ENCODE measurements around the gene CTBP2.

The CTBP2 gene

DNA sequence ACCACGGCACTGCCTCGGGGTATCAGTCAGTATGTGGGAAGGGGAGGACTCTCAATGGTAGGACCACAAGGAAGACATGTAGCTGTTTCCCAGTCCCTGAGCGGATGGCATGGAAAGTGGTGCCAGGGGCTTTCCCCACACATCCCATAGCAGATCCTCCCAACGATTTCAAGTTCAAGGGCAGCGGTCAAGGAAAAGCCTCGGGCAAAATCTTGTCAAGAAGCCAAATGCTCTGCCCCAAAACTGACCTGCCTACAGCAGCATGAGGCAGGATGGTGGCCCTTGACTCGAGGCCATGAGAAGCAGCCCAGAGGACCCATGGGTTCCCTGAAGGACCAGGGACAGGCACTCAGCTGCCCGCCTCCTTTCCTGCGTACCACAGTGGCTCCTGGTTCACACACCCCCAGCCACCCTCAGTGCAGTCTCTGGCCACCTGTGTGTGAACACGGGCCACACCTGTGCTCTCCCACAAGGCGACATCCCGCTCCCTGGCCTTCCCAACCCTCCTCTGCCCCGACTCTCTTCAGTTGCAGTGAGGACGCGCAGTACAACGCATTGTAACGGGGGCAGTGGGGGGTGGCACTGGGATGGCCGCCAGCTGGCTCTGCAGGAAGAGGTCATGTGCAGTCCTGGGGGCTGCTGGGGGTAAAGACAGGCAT, 43.6 kb downstream of the CTBP2 start:
- H3K27me3 ChIP-seq (ENCODE audit: insufficient read depth, low read length), result no peaks in the 10 kb centered on the region
- no peaks in the 10 kb centered on the region for H3K4me1 ChIP-seq (ENCODE audit: insufficient read depth, low read length)
- peaks cover 18% of the 10 kb centered on the region for H3K36me3 ChIP-seq (ENCODE audit: insufficient read depth, low read length)
- no peak overlapping the region for H3K4me3 ChIP-seq (ENCODE audit: low read length)
- no peaks in the 10 kb centered on the region for H3K9me3 ChIP-seq (ENCODE audit: low read length)
- no peak overlapping the region for H2AFZ ChIP-seq (ENCODE audit: low read depth, low read length)

GRCh38 chr10:125116041-125116649, 44.2 kb downstream of the CTBP2 start:
- Histone ChIP-seq H3K4me1 (ENCODE audit: insufficient read depth, low read length) (no peaks in the 10 kb centered on the region), H3K27me3 (ENCODE audit: insufficient read depth, low read length) (no peaks in the 10 kb centered on the region), H2AFZ (ENCODE audit: low read depth, low read length) (no peak overlapping the region), H3K4me3 (ENCODE audit: low read length) (no peak overlapping the region), H3K9me3 (ENCODE audit: low read length) (no peaks in the 10 kb centered on the region), H3K36me3 (ENCODE audit: insufficient read depth, low read length) (peaks cover 13% of the 10 kb centered on the region)

DNA sequence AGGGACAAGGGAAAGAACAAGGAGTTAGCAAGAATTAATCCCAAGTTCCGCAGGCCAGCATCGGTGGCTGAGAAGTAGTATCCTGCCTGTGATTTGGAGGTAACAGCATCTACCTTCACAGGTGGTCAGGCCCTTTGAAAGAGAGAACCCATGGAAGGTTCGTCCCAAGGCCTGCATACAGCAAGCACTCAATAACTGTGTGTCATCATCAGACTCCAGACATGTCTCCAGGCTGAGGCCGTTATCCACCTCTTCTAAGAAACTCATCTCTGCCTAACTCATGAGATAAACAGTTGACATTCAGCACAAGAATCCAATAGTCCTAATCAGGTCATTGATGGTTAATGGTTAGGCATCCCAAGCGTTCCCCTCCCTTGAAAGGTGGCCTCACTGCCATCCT, 45.0 kb downstream of the CTBP2 start:
- H3K36me3 ChIP-seq (ENCODE audit: insufficient read depth, low read length), result peaks cover 13% of the 10 kb centered on the region
- H3K27me3 ChIP-seq (ENCODE audit: insufficient read depth, low read length), result no peaks in the 10 kb centered on the region
- no peaks in the 10 kb centered on the region for H3K9me3 ChIP-seq (ENCODE audit: low read length)
- H3K4me3 ChIP-seq (ENCODE audit: low read length), result no peak overlapping the region
- no peaks in the 10 kb centered on the region for H3K4me1 ChIP-seq (ENCODE audit: insufficient read depth, low read length)
- H2AFZ ChIP-seq (ENCODE audit: low read depth, low read length), result no peak overlapping the region

DNA sequence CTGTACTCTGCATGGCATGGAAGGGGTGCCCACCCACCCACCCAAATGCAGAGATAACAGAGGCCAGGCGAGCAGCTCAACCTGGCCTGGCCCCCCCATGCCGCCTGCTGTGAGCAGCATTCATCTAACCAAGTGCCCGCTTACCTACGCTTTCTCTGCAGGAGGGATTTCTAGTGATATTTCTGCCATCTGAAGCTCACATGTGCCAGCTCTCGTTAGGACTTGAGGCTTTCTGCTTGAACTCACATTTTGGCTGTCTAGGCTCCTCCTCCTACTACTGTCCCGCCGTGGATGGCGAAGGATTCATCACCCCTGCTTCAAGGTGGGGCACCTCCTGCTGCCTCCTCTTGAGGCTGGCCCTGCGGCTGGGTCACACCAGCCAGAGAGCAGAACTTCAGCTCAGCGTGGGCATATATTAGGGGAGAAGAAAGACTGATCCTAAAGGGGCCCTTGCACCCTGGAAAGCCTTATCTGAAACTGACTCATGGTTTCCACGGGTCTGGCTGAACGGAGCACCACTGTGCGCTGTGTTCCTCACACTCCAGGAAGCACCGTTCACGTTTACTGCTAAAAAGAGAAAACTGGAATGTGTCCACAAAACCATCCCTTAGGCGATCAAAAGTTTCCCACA, 45.5 kb downstream of the CTBP2 start:
- Histone ChIP-seq H2AFZ (ENCODE audit: low read depth, low read length) (no peak overlapping the region), H3K4me3 (ENCODE audit: low read length) (no peak overlapping the region), H3K4me1 (ENCODE audit: insufficient read depth, low read length) (no peaks in the 10 kb centered on the region)

DNA sequence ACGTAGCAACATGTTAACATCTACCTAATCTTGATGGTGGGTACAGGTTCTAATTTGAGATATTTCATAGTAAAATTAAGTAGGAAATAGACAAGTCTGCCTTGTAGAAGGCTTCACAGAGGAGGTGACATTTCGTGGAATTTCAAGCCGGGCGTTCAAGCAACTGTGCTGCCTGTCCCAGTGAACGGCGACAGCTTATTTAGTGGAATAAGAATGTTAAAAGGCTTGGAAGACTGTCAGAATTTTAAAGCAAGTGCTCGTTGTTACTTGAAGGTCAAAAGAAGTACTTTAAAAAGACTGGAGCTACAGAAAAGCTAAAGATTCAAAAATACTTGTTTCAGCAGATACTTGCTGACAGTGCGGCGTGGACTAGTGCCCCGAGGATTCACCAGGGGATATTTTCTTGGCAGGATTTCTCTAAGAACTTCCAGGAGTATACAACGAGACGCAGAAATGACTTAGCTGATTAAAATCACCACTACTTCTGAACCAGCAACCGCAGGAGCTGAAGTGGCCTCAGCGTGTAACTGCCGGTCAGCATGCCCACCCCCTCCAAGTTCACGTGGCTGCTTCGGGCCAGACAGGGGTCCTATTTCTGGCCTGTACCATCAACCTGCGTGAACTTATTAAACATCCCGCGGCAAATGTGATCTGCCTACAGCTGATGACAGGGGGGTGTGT, 46.5 kb downstream of the CTBP2 start:
- no peak overlapping the region for H3K4me3 ChIP-seq (ENCODE audit: low read length)
- no peak overlapping the region for H2AFZ ChIP-seq (ENCODE audit: low read depth, low read length)
- H3K36me3 ChIP-seq (ENCODE audit: insufficient read depth, low read length), result peaks cover 26% of the 10 kb centered on the region
- no peaks in the 10 kb centered on the region for H3K27me3 ChIP-seq (ENCODE audit: insufficient read depth, low read length)
- H3K9me3 ChIP-seq (ENCODE audit: low read length), result peaks cover 9% of the 10 kb centered on the region
- H3K4me1 ChIP-seq (ENCODE audit: insufficient read depth, low read length), result no peaks in the 10 kb centered on the region

More for the DNA sequence above, 45.5 kb downstream of the CTBP2 start:
- H3K36me3 ChIP-seq (ENCODE audit: insufficient read depth, low read length), result peaks cover 16% of the 10 kb centered on the region
- no peaks in the 10 kb centered on the region for H3K27me3 ChIP-seq (ENCODE audit: insufficient read depth, low read length)
- H3K9me3 ChIP-seq (ENCODE audit: low read length), result peaks cover under 1% of the 10 kb centered on the region

- H3K4me1 ChIP-seq (ENCODE audit: insufficient read depth, low read length), result no peaks in the 10 kb centered on the region
- H3K36me3 ChIP-seq (ENCODE audit: insufficient read depth, low read length), result peaks cover 35% of the 10 kb centered on the region
- H3K9me3 ChIP-seq (ENCODE audit: low read length), result peaks cover 18% of the 10 kb centered on the region
- no peaks in the 10 kb centered on the region for H3K27me3 ChIP-seq (ENCODE audit: insufficient read depth, low read length)
- H3K4me3 ChIP-seq (ENCODE audit: low read length), result no peak overlapping the region
- H2AFZ ChIP-seq (ENCODE audit: low read depth, low read length), result no peak overlapping the region
Observed at GRCh38 chr10:125112697-125113494, 47.5 kb downstream of the CTBP2 start.

DNA sequence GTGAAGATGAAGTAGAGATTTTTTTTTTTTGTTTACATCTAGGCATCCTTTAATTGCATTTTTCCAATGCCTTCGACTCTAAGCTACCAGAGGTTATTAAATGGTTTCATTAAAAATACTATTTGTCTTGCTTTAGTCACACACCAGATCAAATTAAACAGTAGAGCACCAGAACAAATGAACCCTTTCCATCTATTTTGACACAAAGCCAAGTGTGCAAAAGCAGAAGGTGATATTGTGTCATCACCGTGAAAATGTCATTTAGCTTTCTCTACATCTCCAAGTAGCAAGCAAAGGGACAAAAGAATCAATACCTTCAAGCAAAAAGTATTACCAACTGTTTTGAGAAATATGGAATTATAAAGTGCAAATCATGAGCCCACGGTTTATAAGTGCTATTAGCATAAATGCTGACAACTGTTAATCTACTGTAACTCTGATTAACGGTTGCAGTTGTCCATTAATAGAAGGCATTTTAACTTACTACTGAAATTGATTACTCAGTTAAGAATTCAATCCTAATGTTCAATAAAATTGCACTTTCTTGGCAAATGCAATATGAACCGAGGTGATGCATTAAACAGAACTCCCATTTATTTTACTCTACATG, 49.1 kb downstream of the CTBP2 start:
- Histone ChIP-seq H3K9me3 (ENCODE audit: low read length) (peaks cover 20% of the 10 kb centered on the region), H3K36me3 (ENCODE audit: insufficient read depth, low read length) (peaks cover 42% of the 10 kb centered on the region), H3K4me1 (ENCODE audit: insufficient read depth, low read length) (no peaks in the 10 kb centered on the region), H3K27me3 (ENCODE audit: insufficient read depth, low read length) (no peaks in the 10 kb centered on the region), H2AFZ (ENCODE audit: low read depth, low read length) (no peak overlapping the region), H3K4me3 (ENCODE audit: low read length) (no peak overlapping the region)

- no peak overlapping the region for H3K4me3 ChIP-seq (ENCODE audit: low read length)
- peaks cover 2% of the 10 kb centered on the region for H3K4me1 ChIP-seq (ENCODE audit: insufficient read depth, low read length)
- H3K9me3 ChIP-seq (ENCODE audit: low read length), result peaks cover 20% of the 10 kb centered on the region
- no peak overlapping the region for H2AFZ ChIP-seq (ENCODE audit: low read depth, low read length)
- H3K27me3 ChIP-seq (ENCODE audit: insufficient read depth, low read length), result no peaks in the 10 kb centered on the region
- H3K36me3 ChIP-seq (ENCODE audit: insufficient read depth, low read length), result peaks cover 33% of the 10 kb centered on the region
Observed at GRCh38 chr10:125107965-125108580, 52.3 kb downstream of the CTBP2 start.

- Histone ChIP-seq H3K27me3 (ENCODE audit: insufficient read depth, low read length) (no peaks in the 10 kb centered on the region), H3K4me3 (ENCODE audit: low read length) (no peak overlapping the region), H2AFZ (ENCODE audit: low read depth, low read length) (no peak overlapping the region), H3K9me3 (ENCODE audit: low read length) (peaks cover 20% of the 10 kb centered on the region), H3K36me3 (ENCODE audit: insufficient read depth, low read length) (peaks cover 33% of the 10 kb centered on the region), H3K4me1 (ENCODE audit: insufficient read depth, low read length) (peaks cover 7% of the 10 kb centered on the region)
Observed at GRCh38 chr10:125107166-125107949, 53.0 kb downstream of the CTBP2 start.

GRCh38 chr10:125106586-125106985, 53.8 kb downstream of the CTBP2 start:
- Histone ChIP-seq H2AFZ (ENCODE audit: low read depth, low read length) (no peak overlapping the region), H3K4me3 (ENCODE audit: low read length) (no peak overlapping the region), H3K4me1 (ENCODE audit: insufficient read depth, low read length) (peaks cover 15% of the 10 kb centered on the region), H3K36me3 (ENCODE audit: insufficient read depth, low read length) (peaks cover 33% of the 10 kb centered on the region), H3K9me3 (ENCODE audit: low read length) (peaks cover 20% of the 10 kb centered on the region), H3K27me3 (ENCODE audit: insufficient read depth, low read length) (no peaks in the 10 kb centered on the region)

GRCh38 chr10:125105706-125106255, 54.6 kb downstream of the CTBP2 start:
- peaks cover 20% of the 10 kb centered on the region for H3K9me3 ChIP-seq (ENCODE audit: low read length)
- peaks cover 23% of the 10 kb centered on the region for H3K4me1 ChIP-seq (ENCODE audit: insufficient read depth, low read length)
- H3K4me3 ChIP-seq (ENCODE audit: low read length), result no peak overlapping the region
- H3K27me3 ChIP-seq (ENCODE audit: insufficient read depth, low read length), result no peaks in the 10 kb centered on the region
- H2AFZ ChIP-seq (ENCODE audit: low read depth, low read length), result no peak overlapping the region
- peaks cover 33% of the 10 kb centered on the region for H3K36me3 ChIP-seq (ENCODE audit: insufficient read depth, low read length)

All from neuron (in vitro differentiated cells).